Loucy (cell line): ENCODE measurements around the gene B3GLCT.
A peak's percentile ranks its signal among the peaks of the same experiment; 100 is the strongest.

Experiments used
- H2AFZ ChIP-seq: fragments of 200-600 bp; sonication (generic); 2 replicates; pipeline ENCODE4 v1.6.0; 2016; ENCODE audit warnings: antibody characterized with exemption, mild to moderate bottlenecking, low read length, moderate library complexity
- H3F3A ChIP-seq: fragments of 200-600 bp; 2 replicates; pipeline ENCODE4 v1.6.0; 2016; ENCODE audit warnings: antibody characterized with exemption, low read depth, mild to moderate bottlenecking
- H3K27me3 ChIP-seq: fragments of 200-600 bp; sonication (generic); 2 replicates; pipeline ENCODE4 v1.6.1; 2014; ENCODE audit warnings: low read length, mild to moderate bottlenecking; ENCODE audit not compliant: insufficient read depth, poor library complexity, severe bottlenecking
- H3K36me3 ChIP-seq: fragments of 200-600 bp; sonication (generic); 2 replicates; pipeline ENCODE4 v1.6.1; 2016; ENCODE audit warnings: low read length; ENCODE audit not compliant: insufficient read depth
- H3K4me1 ChIP-seq: fragments of 200-600 bp; sonication (generic); 2 replicates; pipeline ENCODE4 v1.5.1; 2014; ENCODE audit warnings: low read length, mild to moderate bottlenecking; ENCODE audit not compliant: insufficient read depth, poor library complexity, severe bottlenecking
- H3K4me2 ChIP-seq: fragments of 200-600 bp; sonication (generic); 2 replicates; pipeline ENCODE4 v1.6.0; 2014; ENCODE audit warnings: antibody characterized with exemption, low read length, low read depth, mild to moderate bottlenecking; ENCODE audit not compliant: poor library complexity, severe bottlenecking
- H3K4me3 ChIP-seq: fragments of 200-600 bp; sonication (generic); 2 replicates; pipeline ENCODE4 v1.5.1; 2014; ENCODE audit warnings: low read length, mild to moderate bottlenecking, mixed read lengths; ENCODE audit not compliant: poor library complexity, severe bottlenecking
- H3K79me2 ChIP-seq: fragments of 200-600 bp; sonication (generic); 2 replicates; pipeline ENCODE4 v1.6.1; 2014; ENCODE audit warnings: low read length; ENCODE audit not compliant: insufficient read depth
- H3K9ac ChIP-seq: fragments of 200-600 bp; sonication (generic); 2 replicates; pipeline ENCODE4 v1.6.0; 2014; ENCODE audit warnings: mild to moderate bottlenecking, low read depth, low read length, moderate library complexity; ENCODE audit not compliant: poor library complexity, severe bottlenecking
- H3K9me2 ChIP-seq: fragments of 200-600 bp; sonication (generic); replicated peaks from 2 replicates; pipeline ENCODE4 v1.6.1; 2016; ENCODE audit warnings: low read depth, low read length, mixed read lengths
- H3K9me3 ChIP-seq: fragments of 200-600 bp; sonication (generic); 2 replicates; pipeline ENCODE4 v1.6.1; 2014; ENCODE audit warnings: mild to moderate bottlenecking, antibody characterized with exemption, low read length, low read depth; ENCODE audit not compliant: insufficient read depth
- H4K20me1 ChIP-seq: fragments of 200-600 bp; sonication (generic); 2 replicates; pipeline ENCODE4 v1.6.0; 2014; ENCODE audit warnings: antibody characterized with exemption, low read length, mild to moderate bottlenecking; ENCODE audit not compliant: insufficient read depth, poor library complexity, severe bottlenecking
- EZH2phosphoT487 ChIP-seq: fragments of 200-600 bp; IDR thresholded peaks from 2 replicates; pipeline ENCODE4 v1.6.1; 2018; ENCODE audit warnings: antibody characterized with exemption, mild to moderate bottlenecking, moderate library complexity, borderline replicate concordance
- TF ChIP-seq, protein P1 (sequence below): fragments of 200-600 bp; sonication (generic); conservative IDR thresholded peaks from 2 replicates; pipeline ENCODE4 v1.5.1; 2014; ENCODE audit warnings: mild to moderate bottlenecking, antibody characterized with exemption, low read length

Gene B3GLCT

GRCh38 chr13:31172001-31172400 is 27.8 kb upstream of the B3GLCT start:
- Histone ChIP-seq H3K4me1 (no peaks in the 10 kb centered on the region), H3K4me3 (no peak overlapping the region), H3K9me2 (no peaks in the 10 kb centered on the region), H3K4me2 (no peak overlapping the region), H3K36me3 (no peaks in the 10 kb centered on the region), H3F3A (no peaks in the 10 kb centered on the region), H3K9me3 (no peaks in the 10 kb centered on the region), H4K20me1 (no peaks in the 10 kb centered on the region), H3K27me3 (no peaks in the 10 kb centered on the region), H3K79me2 (no peaks in the 10 kb centered on the region), H3K9ac (no peak overlapping the region), H2AFZ (no peak overlapping the region)
- TF ChIP-seq, protein P1, sequence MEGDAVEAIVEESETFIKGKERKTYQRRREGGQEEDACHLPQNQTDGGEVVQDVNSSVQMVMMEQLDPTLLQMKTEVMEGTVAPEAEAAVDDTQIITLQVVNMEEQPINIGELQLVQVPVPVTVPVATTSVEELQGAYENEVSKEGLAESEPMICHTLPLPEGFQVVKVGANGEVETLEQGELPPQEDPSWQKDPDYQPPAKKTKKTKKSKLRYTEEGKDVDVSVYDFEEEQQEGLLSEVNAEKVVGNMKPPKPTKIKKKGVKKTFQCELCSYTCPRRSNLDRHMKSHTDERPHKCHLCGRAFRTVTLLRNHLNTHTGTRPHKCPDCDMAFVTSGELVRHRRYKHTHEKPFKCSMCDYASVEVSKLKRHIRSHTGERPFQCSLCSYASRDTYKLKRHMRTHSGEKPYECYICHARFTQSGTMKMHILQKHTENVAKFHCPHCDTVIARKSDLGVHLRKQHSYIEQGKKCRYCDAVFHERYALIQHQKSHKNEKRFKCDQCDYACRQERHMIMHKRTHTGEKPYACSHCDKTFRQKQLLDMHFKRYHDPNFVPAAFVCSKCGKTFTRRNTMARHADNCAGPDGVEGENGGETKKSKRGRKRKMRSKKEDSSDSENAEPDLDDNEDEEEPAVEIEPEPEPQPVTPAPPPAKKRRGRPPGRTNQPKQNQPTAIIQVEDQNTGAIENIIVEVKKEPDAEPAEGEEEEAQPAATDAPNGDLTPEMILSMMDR = no peak
- TF ChIP-seq EZH2phosphoT487 = no peak

GRCh38 chr13:31172535-31172934 is 27.2 kb upstream of the B3GLCT start:
- TF ChIP-seq, protein P1 = no peak
- TF ChIP-seq EZH2phosphoT487 = no peak
- Histone ChIP-seq H3K4me2 (no peak overlapping the region), H3F3A (no peaks in the 10 kb centered on the region), H3K4me3 (no peak overlapping the region), H3K9ac (no peak overlapping the region), H3K9me2 (no peaks in the 10 kb centered on the region), H2AFZ (no peak overlapping the region), H4K20me1 (no peaks in the 10 kb centered on the region), H3K9me3 (no peaks in the 10 kb centered on the region), H3K36me3 (no peaks in the 10 kb centered on the region), H3K27me3 (no peaks in the 10 kb centered on the region), H3K4me1 (no peaks in the 10 kb centered on the region), H3K79me2 (no peaks in the 10 kb centered on the region)

DNA sequence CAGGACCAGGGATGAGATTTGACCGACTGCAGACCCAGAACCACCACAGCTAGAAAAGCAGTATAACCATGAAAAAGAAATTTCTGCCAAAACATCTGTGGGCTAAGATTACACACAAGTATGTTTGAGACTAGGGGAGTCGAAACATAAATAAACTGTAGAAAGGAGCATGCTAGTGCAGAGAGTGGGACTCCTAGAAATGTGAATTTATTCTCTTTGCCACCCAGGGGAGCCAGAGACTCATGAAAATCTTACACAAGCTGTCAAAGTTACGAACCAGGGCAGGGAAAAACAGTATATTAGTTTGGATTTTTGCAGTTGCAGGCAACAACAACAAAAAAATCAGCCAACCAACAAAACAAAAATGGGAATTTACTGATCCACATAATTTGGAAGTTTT is 25.8 kb upstream of the B3GLCT start:
- Histone ChIP-seq H3K4me2 (no peak overlapping the region), H3K9me3 (no peaks in the 10 kb centered on the region), H4K20me1 (no peaks in the 10 kb centered on the region), H3K36me3 (no peaks in the 10 kb centered on the region), H3K27me3 (no peaks in the 10 kb centered on the region), H3F3A (no peaks in the 10 kb centered on the region), H3K4me1 (no peaks in the 10 kb centered on the region), H3K79me2 (no peaks in the 10 kb centered on the region), H3K9ac (no peak overlapping the region), H3K4me3 (no peak overlapping the region), H2AFZ (no peak overlapping the region), H3K9me2 (no peaks in the 10 kb centered on the region)
- TF ChIP-seq, protein P1 = peak; percentile 45
- TF ChIP-seq EZH2phosphoT487 = no peak
